T-helper 2 cell treated with Interferon-gamma antibody and Interleukin-4, amounts not matched to agents 5 μg/mL and 100 μg/mL, for 36 hours (primary cell): ENCODE data around the gene NHLRC4.

Experiments
- DNase-seq: peaks from one replicate; pipeline ENCODE4 v3.0.0; 2021; ENCODE audit warnings: low spot score
- H3K27ac Mint-ChIP-seq: one replicate; pipeline ENCODE4 v1.8.0; 2021; ENCODE audit warnings: mild to moderate bottlenecking, mixed read lengths
- H3K27me3 Mint-ChIP-seq: one replicate; pipeline ENCODE4 v1.8.0; 2021; ENCODE audit warnings: low read depth, mixed read lengths
- H3K36me3 Mint-ChIP-seq: one replicate; pipeline ENCODE4 v1.8.0; 2021; ENCODE audit warnings: low read depth, mixed read lengths
- H3K4me1 Mint-ChIP-seq: one replicate; pipeline ENCODE4 v1.8.0; 2021; ENCODE audit warnings: low read depth, mixed read lengths
- H3K4me3 Mint-ChIP-seq: one replicate; pipeline ENCODE4 v1.8.0; 2022; ENCODE audit warnings: mild to moderate bottlenecking, moderate library complexity, mixed read lengths
- H3K9me3 Mint-ChIP-seq: one replicate; pipeline ENCODE4 v1.8.0; 2021; ENCODE audit warnings: mixed read lengths

The NHLRC4 gene, protein sequence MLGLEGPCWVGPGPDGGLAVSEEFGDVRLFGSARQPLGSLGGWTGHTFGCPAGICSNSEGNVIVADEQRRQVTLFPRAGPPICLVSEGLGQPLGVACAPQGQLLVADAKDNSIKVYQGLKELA

DNA sequence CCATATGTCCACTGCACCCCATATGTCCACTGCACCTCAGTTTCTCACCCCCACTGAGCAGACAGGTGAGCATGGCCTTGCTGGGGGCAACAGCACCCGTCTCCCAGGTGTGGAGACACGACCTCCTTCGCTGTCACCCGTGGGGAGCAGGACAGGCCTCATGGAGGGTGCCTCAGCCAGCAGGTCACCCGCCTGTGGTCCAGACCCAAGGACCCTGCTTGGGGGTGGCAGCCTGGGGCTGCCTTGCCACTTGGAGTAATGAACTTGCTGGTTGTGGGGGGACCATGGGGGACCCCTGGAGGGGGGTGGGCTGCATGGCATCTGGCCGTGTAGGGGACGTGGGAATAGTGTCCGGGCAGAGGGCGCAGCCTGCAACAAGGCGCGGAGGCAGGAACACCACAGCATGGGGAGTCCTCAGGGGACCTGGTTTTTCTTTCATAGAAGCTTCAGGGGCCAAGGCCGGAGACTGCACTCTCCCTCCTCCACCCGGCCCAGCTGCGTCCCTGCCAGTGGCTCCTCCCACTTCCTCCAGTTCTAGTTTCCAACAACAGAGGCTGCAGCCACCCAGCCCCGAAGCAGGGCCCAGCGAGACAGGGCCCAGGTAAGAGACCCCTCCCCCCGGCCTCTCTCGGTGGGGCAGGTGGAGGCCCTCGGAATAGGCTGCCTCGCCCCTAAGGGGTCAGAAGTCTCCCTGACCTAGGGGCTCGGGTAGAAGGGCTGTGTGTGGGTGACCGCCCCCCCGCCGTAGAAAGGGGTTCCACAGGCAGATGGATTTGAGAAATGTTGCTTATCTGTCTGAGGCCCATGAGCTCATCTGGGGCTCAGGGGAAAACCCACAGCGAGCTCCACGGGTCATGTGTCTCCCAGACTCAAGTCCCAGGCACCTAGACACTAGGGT lies at the start of gene NHLRC4:
Gene NHLRC4 (plus strand): TSS at position 531 of the 898 bp plus-strand sequence. CDS start 1,043 bp downstream, outside the sequence.
- Mint-ChIP-seq H3K27me3 (peaks cover 6% of the 10 kb centered on the region), H3K4me3 (peak within 1 kb of the TSS; percentile 73), H3K4me1 (peaks cover 23% of the 10 kb centered on the region), H3K27ac (peak within 1 kb of the TSS; percentile 80), H3K9me3 (no peaks in the 10 kb centered on the region), H3K36me3 (no peaks in the 10 kb centered on the region)
- DNase-seq: peak; percentile 53

- peaks cover 2% of the 10 kb centered on the region for H3K36me3 Mint-ChIP-seq
- H3K4me3 Mint-ChIP-seq: no peak overlapping the region
- no peaks in the 10 kb centered on the region for H3K4me1 Mint-ChIP-seq
- no peaks in the 10 kb centered on the region for H3K27me3 Mint-ChIP-seq
- no peak overlapping the region for H3K27ac Mint-ChIP-seq
- no peaks in the 10 kb centered on the region for H3K9me3 Mint-ChIP-seq
- DNase-seq: no peak
Observed at GRCh38 chr16:518858-519257, 47.9 kb upstream of the NHLRC4 start.

DNA sequence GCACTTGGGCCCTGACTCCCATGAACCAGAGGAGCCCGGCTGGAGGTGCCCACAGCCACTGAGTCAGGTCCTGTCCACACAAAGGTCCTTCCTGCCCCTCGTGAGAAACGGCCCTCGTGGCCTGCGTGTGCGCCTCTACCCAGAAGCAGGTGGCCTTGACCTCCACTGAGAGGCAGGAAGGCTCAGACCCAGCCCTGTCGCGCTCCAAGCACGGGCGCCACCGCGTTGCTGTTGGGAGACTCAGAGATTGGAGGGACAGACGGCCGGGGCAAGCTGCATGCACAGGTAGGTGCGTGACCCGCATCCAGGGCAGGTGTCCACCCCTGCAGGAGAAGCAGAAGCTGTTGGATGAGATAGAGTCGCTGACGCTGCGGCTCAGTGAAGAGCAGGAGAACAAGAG lies 47.4 kb upstream of the NHLRC4 start:
- Mint-ChIP-seq H3K4me3 (no peak overlapping the region), H3K4me1 (no peaks in the 10 kb centered on the region), H3K9me3 (no peaks in the 10 kb centered on the region), H3K27me3 (no peaks in the 10 kb centered on the region), H3K36me3 (peaks cover 2% of the 10 kb centered on the region), H3K27ac (no peak overlapping the region)
- no peak for DNase-seq

DNA sequence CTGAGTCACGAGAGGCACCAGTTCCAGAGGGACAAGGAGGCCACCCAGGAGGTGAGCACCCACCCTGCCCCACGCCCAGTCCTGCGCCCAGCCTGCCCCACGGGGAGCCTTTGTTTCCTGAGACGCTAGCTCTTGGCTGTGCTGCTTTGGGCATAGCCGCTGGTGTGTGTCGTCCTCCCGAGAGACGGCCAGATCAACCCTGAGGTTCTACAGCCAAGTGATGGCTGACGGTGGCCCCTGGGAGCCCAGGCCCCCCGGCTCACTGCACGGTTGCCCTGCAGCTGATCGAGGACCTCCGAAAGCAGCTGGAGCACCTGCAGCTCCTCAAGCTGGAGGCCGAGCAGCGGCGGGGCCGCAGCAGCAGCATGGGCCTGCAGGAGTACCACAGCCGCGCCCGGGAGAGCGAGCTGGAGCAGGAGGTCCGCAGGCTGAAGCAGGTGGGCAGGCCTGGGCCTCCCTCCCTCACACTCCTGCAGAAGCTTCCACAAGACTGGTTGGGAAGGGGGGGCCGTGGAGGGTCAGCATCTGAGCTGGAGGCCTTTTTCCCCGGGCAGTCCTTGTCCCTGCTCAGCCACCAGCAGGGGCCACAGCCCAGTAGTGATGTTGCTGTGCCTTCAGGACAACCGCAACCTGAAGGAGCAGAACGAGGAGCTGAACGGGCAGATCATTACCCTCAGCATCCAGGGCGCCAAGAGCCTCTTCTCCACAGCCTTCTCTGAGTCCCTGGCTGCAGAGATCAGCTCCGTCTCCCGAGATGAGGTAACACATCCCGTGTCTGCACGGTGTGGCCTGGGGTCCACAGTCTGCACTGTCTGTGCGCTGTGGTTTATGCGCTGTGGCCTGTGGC lies 46.7 kb upstream of the NHLRC4 start:
- H3K27ac Mint-ChIP-seq: no peak overlapping the region
- no peaks in the 10 kb centered on the region for H3K27me3 Mint-ChIP-seq
- no peaks in the 10 kb centered on the region for H3K9me3 Mint-ChIP-seq
- H3K4me3 Mint-ChIP-seq: no peak overlapping the region
- H3K36me3 Mint-ChIP-seq: peaks cover 1% of the 10 kb centered on the region
- H3K4me1 Mint-ChIP-seq: no peaks in the 10 kb centered on the region
- no peak for DNase-seq

- no peak for DNase-seq
- Mint-ChIP-seq H3K4me1 (peaks cover 6% of the 10 kb centered on the region), H3K27ac (no peak overlapping the region), H3K27me3 (no peaks in the 10 kb centered on the region), H3K9me3 (no peaks in the 10 kb centered on the region), H3K36me3 (peaks cover 3% of the 10 kb centered on the region), H3K4me3 (no peak overlapping the region)
Observed at GRCh38 chr16:520847-521246, 46.0 kb upstream of the NHLRC4 start.

- peaks cover 3% of the 10 kb centered on the region for H3K36me3 Mint-ChIP-seq
- H3K9me3 Mint-ChIP-seq: no peaks in the 10 kb centered on the region
- H3K4me1 Mint-ChIP-seq: peaks cover 11% of the 10 kb centered on the region
- DNase-seq: no peak
- no peak overlapping the region for H3K27ac Mint-ChIP-seq
- H3K27me3 Mint-ChIP-seq: no peaks in the 10 kb centered on the region
- H3K4me3 Mint-ChIP-seq: no peak overlapping the region
Observed at GRCh38 chr16:521381-522210, 45.2 kb upstream of the NHLRC4 start.

DNA sequence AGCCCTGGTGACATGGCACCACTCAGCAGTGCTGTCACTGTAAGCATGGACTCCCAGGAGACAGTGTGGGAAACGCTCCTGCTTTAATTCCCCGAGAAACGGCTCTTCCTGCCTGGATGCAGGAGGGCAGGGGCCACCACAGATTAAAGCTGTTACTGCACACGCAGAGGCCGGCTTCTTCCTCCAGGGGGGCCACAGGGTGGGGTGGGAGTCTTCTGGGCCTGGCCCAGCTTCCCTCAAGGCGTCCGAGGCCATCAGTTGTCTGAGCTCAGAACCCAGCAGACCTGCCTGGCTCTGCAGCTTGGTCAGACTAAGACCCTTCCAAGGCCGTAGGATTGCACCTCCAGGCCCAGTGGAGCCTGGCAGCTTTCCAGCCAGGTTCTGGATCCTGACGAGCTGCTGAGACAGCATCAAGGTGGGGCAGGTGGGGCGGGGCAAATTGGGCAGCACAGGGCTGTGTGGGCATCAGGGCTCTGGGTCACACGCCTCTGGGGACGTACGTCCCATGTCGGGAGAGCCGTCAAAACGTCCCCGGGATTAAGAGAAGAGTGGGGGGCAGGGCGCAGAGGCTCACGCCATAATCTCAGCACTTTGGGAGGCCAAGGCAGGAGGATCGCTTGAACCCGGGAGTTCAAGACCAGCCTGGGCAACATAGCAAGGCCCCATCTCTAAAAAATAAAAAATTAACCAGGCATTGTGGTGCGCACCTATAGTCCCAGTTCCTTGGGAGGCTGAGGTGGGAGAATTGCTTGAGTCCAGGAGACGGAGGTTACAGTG lies 44.3 kb upstream of the NHLRC4 start:
- peaks cover 3% of the 10 kb centered on the region for H3K36me3 Mint-ChIP-seq
- no peak for DNase-seq
- peaks cover 12% of the 10 kb centered on the region for H3K4me1 Mint-ChIP-seq
- H3K27ac Mint-ChIP-seq: no peak overlapping the region
- no peak overlapping the region for H3K4me3 Mint-ChIP-seq
- H3K27me3 Mint-ChIP-seq: no peaks in the 10 kb centered on the region
- no peaks in the 10 kb centered on the region for H3K9me3 Mint-ChIP-seq

DNA sequence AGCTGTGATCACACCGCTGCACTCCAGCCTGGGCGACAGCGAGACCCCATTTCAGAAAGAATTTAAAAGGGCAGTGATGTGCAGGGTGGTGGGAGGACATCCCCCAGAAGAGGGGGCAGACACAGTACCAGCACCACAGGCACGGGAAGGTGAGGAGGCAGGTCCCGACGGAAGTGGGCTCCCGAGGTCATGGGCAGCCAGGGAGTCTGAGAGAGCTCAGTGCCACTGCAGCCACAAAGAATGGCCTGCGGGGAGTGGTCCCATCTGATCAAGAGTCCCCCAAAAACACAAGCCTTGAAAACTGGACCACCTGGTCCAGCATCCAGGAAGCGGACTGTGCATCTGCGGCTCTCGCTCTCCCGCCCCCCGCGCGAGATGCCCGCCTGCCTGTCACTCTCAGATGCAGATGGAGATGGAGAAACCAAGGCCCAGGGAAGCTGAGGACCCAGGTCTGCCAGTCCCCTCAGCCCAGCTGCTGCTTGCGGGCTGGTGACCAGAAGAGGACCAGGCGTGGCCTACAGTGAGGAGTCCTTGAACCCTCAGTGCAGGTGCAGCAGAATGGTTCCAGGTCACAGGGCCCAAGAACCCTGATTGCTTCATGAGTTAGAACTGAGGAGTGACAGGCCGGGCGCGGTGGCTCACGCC lies 43.6 kb upstream of the NHLRC4 start:
- H3K9me3 Mint-ChIP-seq: no peaks in the 10 kb centered on the region
- no peak overlapping the region for H3K4me3 Mint-ChIP-seq
- H3K27ac Mint-ChIP-seq: peak overlapping the region; percentile 31
- no peak for DNase-seq
- peaks cover 12% of the 10 kb centered on the region for H3K4me1 Mint-ChIP-seq
- H3K27me3 Mint-ChIP-seq: no peaks in the 10 kb centered on the region
- peaks cover 3% of the 10 kb centered on the region for H3K36me3 Mint-ChIP-seq

DNA sequence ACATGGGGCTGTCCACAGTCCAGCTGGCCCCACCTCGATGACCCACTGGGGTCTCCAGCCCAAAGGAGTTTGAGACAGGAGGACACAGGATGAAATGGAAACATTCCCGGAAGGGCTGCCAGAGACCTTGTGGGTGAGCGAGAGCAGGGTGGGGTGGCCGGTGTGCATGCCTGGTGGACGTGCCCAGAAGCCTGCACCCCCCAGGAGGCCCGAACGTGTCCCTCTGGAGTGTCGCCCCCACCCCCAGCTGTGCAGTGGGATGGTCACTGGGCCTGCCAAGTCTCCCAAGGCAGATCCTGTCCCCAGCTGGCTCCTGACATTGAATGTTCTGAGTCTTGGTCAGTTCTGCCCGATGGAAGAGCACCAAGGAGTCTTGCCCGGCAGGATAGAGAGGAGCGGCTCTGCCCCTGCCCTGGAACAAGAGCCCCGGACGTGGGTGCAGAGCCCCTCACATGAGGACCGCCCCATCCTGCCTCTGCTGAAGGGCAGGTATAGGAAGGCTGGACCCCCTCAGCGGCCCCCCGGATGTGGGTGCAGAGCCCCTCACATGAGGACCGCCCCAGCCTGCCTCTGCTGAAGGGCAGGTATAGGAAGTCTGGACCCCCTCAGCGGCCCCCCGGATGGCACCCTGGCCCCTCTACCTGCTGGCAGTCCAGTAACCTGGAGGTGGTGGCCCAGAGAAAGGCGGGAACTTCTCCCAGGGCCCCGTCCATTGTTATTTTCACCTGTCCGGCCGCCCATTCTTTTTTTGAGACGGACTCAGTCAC lies 42.3 kb upstream of the NHLRC4 start:
- DNase-seq: no peak
- peak overlapping the region; percentile 45 for H3K27ac Mint-ChIP-seq
- no peaks in the 10 kb centered on the region for H3K27me3 Mint-ChIP-seq
- peaks cover 16% of the 10 kb centered on the region for H3K4me1 Mint-ChIP-seq
- H3K4me3 Mint-ChIP-seq: no peak overlapping the region
- peaks cover 3% of the 10 kb centered on the region for H3K36me3 Mint-ChIP-seq
- H3K9me3 Mint-ChIP-seq: no peaks in the 10 kb centered on the region

DNA sequence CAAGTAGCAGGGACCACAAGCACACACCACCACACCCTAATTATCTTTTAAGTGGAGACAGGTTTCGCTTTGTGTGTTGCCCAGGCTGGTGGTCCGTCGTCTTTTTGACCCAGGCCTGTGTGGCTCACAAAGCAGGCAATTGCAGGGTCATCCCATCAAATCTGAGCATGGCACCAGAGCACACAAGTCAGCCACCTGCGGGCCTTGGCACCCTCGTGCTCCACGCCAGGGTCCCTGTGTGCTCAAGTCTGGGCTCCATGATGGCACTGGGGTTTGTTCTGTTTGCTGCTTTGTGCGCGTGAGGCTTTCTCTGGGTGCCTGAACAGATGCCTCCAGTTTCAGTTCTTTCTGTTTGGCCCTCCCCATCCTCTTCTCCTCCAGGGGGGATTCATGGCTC lies 41.7 kb upstream of the NHLRC4 start:
- Mint-ChIP-seq H3K4me1 (peaks cover 19% of the 10 kb centered on the region), H3K27ac (peak overlapping the region; percentile 91), H3K36me3 (peaks cover 6% of the 10 kb centered on the region), H3K27me3 (no peaks in the 10 kb centered on the region), H3K9me3 (no peaks in the 10 kb centered on the region), H3K4me3 (peak overlapping the region; percentile 90)
- DNase-seq: no peak

- Mint-ChIP-seq H3K27ac (peak overlapping the region; percentile 91), H3K36me3 (peaks cover 6% of the 10 kb centered on the region), H3K4me3 (peak overlapping the region; percentile 90), H3K9me3 (no peaks in the 10 kb centered on the region), H3K27me3 (no peaks in the 10 kb centered on the region), H3K4me1 (peaks cover 22% of the 10 kb centered on the region)
- DNase-seq: peak; percentile 84
Observed at GRCh38 chr16:525520-526180, 41.2 kb upstream of the NHLRC4 start.
